Endothelial cell of umbilical vein (primary cell): ENCODE data around the gene MNS1. TPM values are rescaled to one million over a fixed set of nuclear protein-coding genes. Genes with fewer than 3 reads are reported as not detected.

Source experiments
- BruUV-seq: library from RNA; stranded (reverse); fragments of 400-500 nt; replicated peaks from 2 replicates; lab custom pipeline; 2021; lab: Mats Ljungman, UMichigan
- CTCF ChIA-PET: fragments of 300-600, 350-600 bp; sonication (Branson Sonifier 250); formaldehyde crosslinking; loops from one replicate; lab custom pipeline; 2021; ENCODE audit warnings: antibody characterized with exemption, inconsistent platforms; lab: Charles Lee
- POLR2A ChIA-PET: fragments of 300-600, 350-600 bp; sonication (Branson Sonifier 250); formaldehyde crosslinking; loops from one replicate; lab custom pipeline; 2021; ENCODE audit warnings: antibody characterized with exemption, inconsistent platforms; lab: Charles Lee
- DNase-seq: peaks from one replicate; pipeline ENCODE4 v3.0.0-alpha.2; 2011; ENCODE audit warnings: low read depth, low spot score
- FAIRE-seq: peaks from 2 replicates; lab custom pipeline; 2011; peaks lifted over from hg19 to GRCh38; lab: Jason Lieb, UNC
- H2AFZ ChIP-seq: 2 replicates; pipeline ENCODE4 v1.6.0; 2012; ENCODE audit warnings: low read depth, low read length, control low read depth, inconsistent platforms
- H3K27ac ChIP-seq: 2 replicates; pipeline ENCODE4 v1.5.1; 2011; ENCODE audit warnings: low read depth, mild to moderate bottlenecking, control low read depth, low read length, moderate library complexity; ENCODE audit not compliant: insufficient read depth
- H3K27me3 ChIP-seq, 2 experiments: 2 replicates each; pipeline versions ENCODE4 v1.6.0 to v1.6.1; 2011; ENCODE audit warnings: low read length in 2 of 2, mixed read lengths in 1 of 2; ENCODE audit not compliant: control insufficient read depth in 2 of 2, insufficient read depth in 2 of 2
- H3K36me3 ChIP-seq, 2 experiments: 2 replicates in 1 of 2; 3 replicates in 1 of 2; pipeline ENCODE4 v1.5.1; 2011; ENCODE audit warnings: low read length in 2 of 2, mild to moderate bottlenecking in 1 of 2, moderate library complexity in 1 of 2; ENCODE audit not compliant: control insufficient read depth in 2 of 2, insufficient read depth in 2 of 2; ENCODE audit errors: extremely low read depth in 1 of 2
- H3K4me1 ChIP-seq: 3 replicates; pipeline ENCODE4 v1.5.1; 2011; ENCODE audit warnings: mild to moderate bottlenecking, low read length; ENCODE audit not compliant: control insufficient read depth, insufficient read depth; ENCODE audit errors: extremely low read depth
- H3K4me2 ChIP-seq: 2 replicates; pipeline ENCODE4 v1.6.1; 2011; ENCODE audit warnings: low read length, control low read depth, mixed read lengths; ENCODE audit not compliant: insufficient read depth
- H3K4me3 ChIP-seq, 3 experiments: fragments of 200-600 bp in 1 of 3; sonication (generic), shearing (Covaris generic) in 1 of 3; replicated peaks in 1 of 3; 2 replicates each; pipeline ENCODE4 v1.5.1; 2011 to 2016; ENCODE audit warnings: control low read depth in 3 of 3, low read length in 3 of 3, mild to moderate bottlenecking in 2 of 3, inconsistent platforms in 1 of 3, low read depth in 1 of 3, moderate library complexity in 1 of 3; ENCODE audit not compliant: insufficient read depth in 1 of 3
- H3K79me2 ChIP-seq: 2 replicates; pipeline ENCODE4 v1.6.0; 2012; ENCODE audit warnings: low read length, inconsistent platforms; ENCODE audit not compliant: control insufficient read depth, insufficient read depth
- H3K9ac ChIP-seq: replicated peaks from 2 replicates; pipeline ENCODE3; 2011; ENCODE audit warnings: low read length, control low read depth; ENCODE audit not compliant: insufficient read depth; ENCODE audit errors: extremely low read depth
- H3K9me1 ChIP-seq: replicated peaks from 3 replicates; pipeline ENCODE4 v1.6.0; 2011; ENCODE audit warnings: mild to moderate bottlenecking, low read length; ENCODE audit not compliant: control insufficient read depth, insufficient read depth; ENCODE audit errors: extremely low read depth
- H3K9me3 ChIP-seq: replicated peaks from 2 replicates; pipeline ENCODE4 v1.5.1; 2012; ENCODE audit warnings: low read length, inconsistent platforms; ENCODE audit not compliant: control insufficient read depth, insufficient read depth
- H4K20me1 ChIP-seq: replicated peaks from 2 replicates; pipeline ENCODE3; 2011; ENCODE audit warnings: mild to moderate bottlenecking, low read length; ENCODE audit not compliant: control insufficient read depth, insufficient read depth; ENCODE audit errors: extremely low read depth
- EZH2 ChIP-seq: IDR thresholded peaks from 2 replicates; pipeline ENCODE4 v1.6.1; 2012; ENCODE audit warnings: borderline replicate concordance, low read depth, mild to moderate bottlenecking, moderate library complexity, low read length, inconsistent platforms; ENCODE audit not compliant: severe bottlenecking
- FOS ChIP-seq: IDR thresholded peaks from 2 replicates; pipeline ENCODE4 v1.6.1; 2011; ENCODE audit warnings: mild to moderate bottlenecking, low read length, moderate library complexity, borderline replicate concordance; ENCODE audit not compliant: insufficient read depth
- GATA2 ChIP-seq: IDR thresholded peaks from 2 replicates; pipeline ENCODE4 v1.7.0; 2011; ENCODE audit warnings: low read depth, mild to moderate bottlenecking, moderate library complexity, mixed read lengths, low read length; ENCODE audit not compliant: insufficient read length, insufficient read depth
- JUN ChIP-seq: IDR thresholded peaks from 2 replicates; pipeline ENCODE4 v1.6.1; 2011; ENCODE audit warnings: borderline replicate concordance, low read depth; ENCODE audit not compliant: insufficient read length, insufficient read depth
- MYC ChIP-seq: IDR thresholded peaks from one replicate; pipeline ENCODE4 v1.6.1; 2011; ENCODE audit warnings: mild to moderate bottlenecking, low read depth, low read length
- POLR2A ChIP-seq: IDR thresholded peaks from 2 replicates; pipeline ENCODE4 v1.6.1; 2012; ENCODE audit warnings: low read depth, mild to moderate bottlenecking, control low read depth, low read length
- POLR2AphosphoS5 ChIP-seq: IDR thresholded peaks from 2 replicates; pipeline ENCODE4 v1.6.1; 2012; ENCODE audit warnings: low read depth, mild to moderate bottlenecking, control low read depth, low read length, moderate library complexity; ENCODE audit not compliant: insufficient read depth
- dilution Hi-C: fragments of 300-500 bp; cut with MboI; formaldehyde crosslinking; loops from one replicate; pipeline ENCODE4 v1.15.0; 2019; ENCODE audit warnings: low sequenced_read_pairs; ENCODE audit not compliant: extremely low pct_ligation_motif_present
- intact Hi-C: fragments of 100-400 bp; cut with micrococcal nuclease; formaldehyde crosslinking; loops from one replicate; pipeline ENCODE4 v1.10.0; 2022
- polyA plus RNA-seq, 4 experiments: library from polyadenylated mRNA; depleted of rRNA in 3 of 4; stranded (reverse) in 3 of 4; unstranded in 1 of 4; fragments of >200 nt; gene quantifications; 2 replicates each; pipeline versions ENCODE4 v1.2.1 to v1.2.3, GENCODE V29; 2011 to 2012; ENCODE audit warnings: missing spikeins in 1 of 4
- total RNA-seq: library from RNA; stranded (reverse); gene quantifications from 2 replicates; pipeline ENCODE4 v1.2.3, GENCODE V29; 2021
- TF ChIP-seq, protein P1 (sequence below): IDR thresholded peaks from 2 replicates; pipeline ENCODE4 v1.6.1; 2011; ENCODE audit not compliant: insufficient read depth, insufficient read length
- TF ChIP-seq, protein P2 (sequence below), 2 donors: IDR thresholded peaks; 1 replicate in 1 of 2; 2 replicates in 1 of 2; pipeline ENCODE4 v1.5.1; 2011; ENCODE audit warnings: low read length in 2 of 2, mild to moderate bottlenecking in 2 of 2, moderate library complexity in 2 of 2, control low read depth in 1 of 2, inconsistent platforms in 1 of 2, low read depth in 1 of 2; ENCODE audit not compliant: insufficient read depth in 1 of 2; ENCODE audit errors: extremely low read depth in 1 of 2

Gene MNS1
- total and polyA plus RNA-seq, 2 donors (not counting 3 experiments of a cell fraction or from before 2014, with no cell fraction given): 0.25 to 2.6 TPM

DNA sequence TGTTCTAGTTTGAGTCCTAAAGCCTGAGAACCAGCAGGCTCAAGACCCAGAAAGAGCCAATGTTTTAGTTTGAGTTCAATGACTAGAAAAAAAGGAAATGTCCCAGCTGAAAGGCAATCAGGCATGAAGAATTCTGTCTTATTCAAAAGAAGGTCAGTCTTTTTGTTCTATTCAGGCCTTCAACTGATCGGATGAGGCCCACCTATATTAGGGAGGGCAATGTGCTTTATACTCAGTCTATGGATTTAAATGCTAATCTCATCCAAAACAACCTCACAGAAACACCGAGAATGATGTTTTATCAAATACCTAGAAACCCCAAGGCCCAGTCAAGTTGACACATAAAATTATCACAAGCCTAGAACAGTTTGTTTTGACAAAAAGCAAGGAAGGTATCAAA, 4.0 kb downstream of the MNS1 start:
- no peaks in the 10 kb centered on the region for H4K20me1 ChIP-seq
- no peaks in the 10 kb centered on the region for H3K9me1 ChIP-seq
- BruUV-seq: no TSS peak
- dilution Hi-C loops: no loop called here
- H3K9ac ChIP-seq: no peak overlapping the region
- H3K79me2 ChIP-seq: no peaks in the 10 kb centered on the region
- intact Hi-C loops: no loop called here
- H3K4me2 ChIP-seq: no peak overlapping the region
- no peak overlapping the region for H3K27ac ChIP-seq
- no peaks in the 10 kb centered on the region for H3K36me3 ChIP-seq
- H3K9me3 ChIP-seq: no peaks in the 10 kb centered on the region
- no peak overlapping the region for H2AFZ ChIP-seq
- TF ChIP-seq MYC (no peak), GATA2 (no peak), EZH2 (no peak), POLR2AphosphoS5 (no peak), POLR2A (no peak), FOS (no peak), JUN (no peak)
- TF ChIP-seq, protein P1, sequence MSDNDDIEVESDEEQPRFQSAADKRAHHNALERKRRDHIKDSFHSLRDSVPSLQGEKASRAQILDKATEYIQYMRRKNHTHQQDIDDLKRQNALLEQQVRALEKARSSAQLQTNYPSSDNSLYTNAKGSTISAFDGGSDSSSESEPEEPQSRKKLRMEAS: no peak
- TF ChIP-seq, protein P2, sequence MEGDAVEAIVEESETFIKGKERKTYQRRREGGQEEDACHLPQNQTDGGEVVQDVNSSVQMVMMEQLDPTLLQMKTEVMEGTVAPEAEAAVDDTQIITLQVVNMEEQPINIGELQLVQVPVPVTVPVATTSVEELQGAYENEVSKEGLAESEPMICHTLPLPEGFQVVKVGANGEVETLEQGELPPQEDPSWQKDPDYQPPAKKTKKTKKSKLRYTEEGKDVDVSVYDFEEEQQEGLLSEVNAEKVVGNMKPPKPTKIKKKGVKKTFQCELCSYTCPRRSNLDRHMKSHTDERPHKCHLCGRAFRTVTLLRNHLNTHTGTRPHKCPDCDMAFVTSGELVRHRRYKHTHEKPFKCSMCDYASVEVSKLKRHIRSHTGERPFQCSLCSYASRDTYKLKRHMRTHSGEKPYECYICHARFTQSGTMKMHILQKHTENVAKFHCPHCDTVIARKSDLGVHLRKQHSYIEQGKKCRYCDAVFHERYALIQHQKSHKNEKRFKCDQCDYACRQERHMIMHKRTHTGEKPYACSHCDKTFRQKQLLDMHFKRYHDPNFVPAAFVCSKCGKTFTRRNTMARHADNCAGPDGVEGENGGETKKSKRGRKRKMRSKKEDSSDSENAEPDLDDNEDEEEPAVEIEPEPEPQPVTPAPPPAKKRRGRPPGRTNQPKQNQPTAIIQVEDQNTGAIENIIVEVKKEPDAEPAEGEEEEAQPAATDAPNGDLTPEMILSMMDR (IDR thresholded peaks at IDR 0.05; ENCODE audit: extremely low read depth in 1 of 2, insufficient read depth in 1 of 2, low read depth in 1 of 2, low read length in 2 of 2): no peak
- peaks cover 3% of the 10 kb centered on the region for H3K4me1 ChIP-seq
- FAIRE-seq: no peak
- ChIA-PET CTCF (no interaction called here), POLR2A (no interaction called here)
- H3K27me3 ChIP-seq: no peaks in the 10 kb centered on the region
- no peak overlapping the region for H3K4me3 ChIP-seq
- DNase-seq: no peak
